ENCODE results near the gene REG4.
"Not testable (repeated sequence)": the region's sequence is repeated elsewhere in the genome, so short reads cannot be mapped to it uniquely, and the experiment has no call there.

REG4 gene

DNA sequence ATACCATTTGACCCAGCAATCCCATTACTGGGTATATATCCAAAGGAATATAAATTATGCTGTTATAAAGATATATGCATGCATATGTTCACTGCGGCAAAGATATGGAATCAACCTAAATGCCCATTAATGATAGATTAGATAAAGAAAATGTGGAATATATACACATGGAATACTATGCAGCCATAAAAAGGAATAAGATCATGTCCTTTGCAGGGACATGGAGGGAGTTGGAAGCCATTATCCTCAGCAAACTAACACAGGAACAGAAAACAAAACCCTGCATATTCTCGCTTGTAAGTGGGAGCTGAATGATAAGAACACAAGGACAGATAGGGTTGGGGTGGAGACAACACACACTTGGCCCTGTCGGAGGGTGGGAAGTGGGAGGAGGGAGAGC lies 19.8 kb upstream of the REG4 start:
- Histone ChIP-seq H3K27me3 (ENCODE audit: insufficient read depth, low read depth) (no peaks in the 10 kb centered on the region), H3K36me3 (ENCODE audit: insufficient read depth) (no peaks in the 10 kb centered on the region), H3K4me3 (IDR thresholded peaks at IDR 0.05; ENCODE audit: insufficient read depth, low read depth, low read length) (no peak overlapping the region), H3K79me2 (ENCODE audit: insufficient read depth, low read depth) (no peaks in the 10 kb centered on the region), H4K20me1 (ENCODE audit: insufficient read depth) (no peaks in the 10 kb centered on the region), H3K9ac (no peak overlapping the region), H3K4me1 (ENCODE audit: low read depth, poor library complexity, severe bottlenecking) (no peaks in the 10 kb centered on the region), H3K4me2 (no peak overlapping the region), H2AFZ (ENCODE audit: low read depth) (no peak overlapping the region), H3K27ac (no peak overlapping the region)
- TF ChIP-seq, protein P1, sequence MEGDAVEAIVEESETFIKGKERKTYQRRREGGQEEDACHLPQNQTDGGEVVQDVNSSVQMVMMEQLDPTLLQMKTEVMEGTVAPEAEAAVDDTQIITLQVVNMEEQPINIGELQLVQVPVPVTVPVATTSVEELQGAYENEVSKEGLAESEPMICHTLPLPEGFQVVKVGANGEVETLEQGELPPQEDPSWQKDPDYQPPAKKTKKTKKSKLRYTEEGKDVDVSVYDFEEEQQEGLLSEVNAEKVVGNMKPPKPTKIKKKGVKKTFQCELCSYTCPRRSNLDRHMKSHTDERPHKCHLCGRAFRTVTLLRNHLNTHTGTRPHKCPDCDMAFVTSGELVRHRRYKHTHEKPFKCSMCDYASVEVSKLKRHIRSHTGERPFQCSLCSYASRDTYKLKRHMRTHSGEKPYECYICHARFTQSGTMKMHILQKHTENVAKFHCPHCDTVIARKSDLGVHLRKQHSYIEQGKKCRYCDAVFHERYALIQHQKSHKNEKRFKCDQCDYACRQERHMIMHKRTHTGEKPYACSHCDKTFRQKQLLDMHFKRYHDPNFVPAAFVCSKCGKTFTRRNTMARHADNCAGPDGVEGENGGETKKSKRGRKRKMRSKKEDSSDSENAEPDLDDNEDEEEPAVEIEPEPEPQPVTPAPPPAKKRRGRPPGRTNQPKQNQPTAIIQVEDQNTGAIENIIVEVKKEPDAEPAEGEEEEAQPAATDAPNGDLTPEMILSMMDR (conservative IDR thresholded peaks at IDR 0.05; ENCODE audit: low read depth, low read length) = no peak

DNA sequence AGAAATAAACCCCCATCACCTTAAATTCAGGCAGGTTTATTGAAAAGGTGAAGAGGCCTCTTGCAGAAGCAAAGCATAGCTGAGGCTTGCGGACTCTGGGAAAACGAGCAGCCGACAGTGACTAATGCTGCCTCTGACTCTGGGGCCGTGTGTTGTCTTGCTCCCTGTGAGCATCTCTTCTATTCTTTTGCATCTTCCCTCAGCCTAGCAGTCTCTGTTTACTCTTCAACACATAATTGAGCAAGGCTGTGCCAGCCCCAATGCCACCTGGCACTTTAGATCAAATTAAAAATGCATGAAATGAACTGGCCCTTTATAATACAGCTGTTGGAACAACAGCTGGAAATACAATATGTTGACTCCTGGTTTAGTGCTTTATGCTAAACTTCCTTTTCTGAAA lies 18.4 kb upstream of the REG4 start:
- H3K9ac ChIP-seq = no peak overlapping the region
- H3K27ac ChIP-seq = no peak overlapping the region
- no peak overlapping the region for H3K4me3 ChIP-seq (IDR thresholded peaks at IDR 0.05; ENCODE audit: insufficient read depth, low read depth, low read length)
- H2AFZ ChIP-seq (ENCODE audit: low read depth) = no peak overlapping the region
- no peaks in the 10 kb centered on the region for H3K36me3 ChIP-seq (ENCODE audit: insufficient read depth)
- H3K4me2 ChIP-seq = no peak overlapping the region
- no peaks in the 10 kb centered on the region for H4K20me1 ChIP-seq (ENCODE audit: insufficient read depth)
- H3K4me1 ChIP-seq (ENCODE audit: low read depth, poor library complexity, severe bottlenecking) = no peaks in the 10 kb centered on the region
- no peaks in the 10 kb centered on the region for H3K79me2 ChIP-seq (ENCODE audit: insufficient read depth, low read depth)
- no peaks in the 10 kb centered on the region for H3K27me3 ChIP-seq (ENCODE audit: insufficient read depth, low read depth)
- TF ChIP-seq, protein P1 (conservative IDR thresholded peaks at IDR 0.05; ENCODE audit: low read depth, low read length) = no peak

DNA sequence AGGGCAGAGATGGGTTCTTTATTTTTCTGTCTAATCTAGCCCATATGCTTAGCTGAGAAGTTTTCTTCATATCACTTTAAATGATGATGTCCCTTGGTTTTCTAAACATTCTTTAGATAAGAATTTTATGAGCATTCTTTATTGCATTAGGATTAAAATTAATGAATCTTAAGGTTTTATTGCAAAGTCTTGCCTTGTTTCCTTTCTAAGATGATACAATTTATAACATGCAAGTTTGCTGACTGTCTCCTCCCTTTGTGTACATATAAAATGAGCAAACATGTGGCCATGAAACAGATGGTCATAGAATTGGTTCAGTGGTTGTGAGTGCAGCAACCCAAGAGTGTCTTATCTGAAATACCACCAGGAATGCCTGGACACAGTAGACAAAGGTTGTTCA lies 17.7 kb upstream of the REG4 start:
- H3K4me3 ChIP-seq (IDR thresholded peaks at IDR 0.05; ENCODE audit: insufficient read depth, low read depth, low read length); H3K9ac ChIP-seq; H3K27ac ChIP-seq; H3K79me2 ChIP-seq (ENCODE audit: insufficient read depth, low read depth); H3K36me3 ChIP-seq (ENCODE audit: insufficient read depth); H4K20me1 ChIP-seq (ENCODE audit: insufficient read depth); H3K27me3 ChIP-seq (ENCODE audit: insufficient read depth, low read depth); H3K4me1 ChIP-seq (ENCODE audit: low read depth, poor library complexity, severe bottlenecking); H3K4me2 ChIP-seq; H2AFZ ChIP-seq (ENCODE audit: low read depth): not testable (repeated sequence)

DNA sequence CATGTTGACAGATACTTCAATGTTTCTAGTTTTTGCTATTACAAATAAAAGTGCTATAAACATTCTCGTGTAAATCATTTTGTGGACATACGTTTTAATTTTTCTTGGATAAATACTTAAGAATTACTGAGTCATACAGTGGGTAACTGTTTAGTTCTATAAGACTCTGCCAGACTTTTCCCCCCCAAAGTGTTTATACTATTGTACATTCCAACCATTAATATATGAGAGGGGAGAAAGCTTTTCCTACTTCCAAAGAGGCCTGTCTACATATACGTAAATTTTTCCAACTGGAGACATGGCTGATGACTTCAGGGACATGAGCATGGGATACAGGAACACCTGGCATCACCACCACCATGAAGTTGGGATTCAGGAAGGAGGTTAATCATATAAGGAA lies 17.0 kb upstream of the REG4 start:
- TF ChIP-seq, protein P1 (conservative IDR thresholded peaks at IDR 0.05; ENCODE audit: low read depth, low read length) = no peak
- H3K4me3 ChIP-seq (IDR thresholded peaks at IDR 0.05; ENCODE audit: insufficient read depth, low read depth, low read length) = no peak overlapping the region
- no peak overlapping the region for H2AFZ ChIP-seq (ENCODE audit: low read depth)
- H3K79me2 ChIP-seq (ENCODE audit: insufficient read depth, low read depth) = no peaks in the 10 kb centered on the region
- no peaks in the 10 kb centered on the region for H4K20me1 ChIP-seq (ENCODE audit: insufficient read depth)
- H3K36me3 ChIP-seq (ENCODE audit: insufficient read depth) = no peaks in the 10 kb centered on the region
- no peaks in the 10 kb centered on the region for H3K4me1 ChIP-seq (ENCODE audit: low read depth, poor library complexity, severe bottlenecking)
- H3K4me2 ChIP-seq = no peak overlapping the region
- H3K27me3 ChIP-seq (ENCODE audit: insufficient read depth, low read depth) = no peaks in the 10 kb centered on the region
- no peak overlapping the region for H3K9ac ChIP-seq
- no peak overlapping the region for H3K27ac ChIP-seq

DNA sequence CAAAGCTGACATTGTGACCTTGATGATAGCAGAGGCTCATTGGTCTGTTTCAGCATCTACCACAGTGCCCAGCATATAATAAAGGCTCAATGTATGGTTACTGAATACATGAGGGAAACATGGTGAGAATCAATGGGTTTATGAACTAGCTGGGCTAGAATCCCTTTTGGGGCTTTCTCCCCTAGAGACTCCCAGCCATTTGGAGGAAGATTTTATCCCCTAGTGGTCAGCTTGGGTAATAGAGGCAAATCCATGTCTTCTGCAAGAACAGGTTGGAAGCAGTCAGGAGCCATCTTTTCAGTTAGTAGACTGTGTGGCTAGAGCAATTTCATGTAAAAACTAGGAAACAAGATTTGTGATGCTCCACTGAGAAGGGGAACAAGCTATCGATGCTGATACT lies 15.8 kb upstream of the REG4 start:
- Histone ChIP-seq H2AFZ (ENCODE audit: low read depth) (no peak overlapping the region), H3K4me3 (IDR thresholded peaks at IDR 0.05; ENCODE audit: insufficient read depth, low read depth, low read length) (no peak overlapping the region), H3K27me3 (ENCODE audit: insufficient read depth, low read depth) (no peaks in the 10 kb centered on the region), H3K27ac (no peak overlapping the region), H3K79me2 (ENCODE audit: insufficient read depth, low read depth) (no peaks in the 10 kb centered on the region), H4K20me1 (ENCODE audit: insufficient read depth) (no peaks in the 10 kb centered on the region), H3K4me2 (no peak overlapping the region), H3K9ac (no peak overlapping the region), H3K36me3 (ENCODE audit: insufficient read depth) (no peaks in the 10 kb centered on the region), H3K4me1 (ENCODE audit: low read depth, poor library complexity, severe bottlenecking) (no peaks in the 10 kb centered on the region)
- TF ChIP-seq, protein P1 (conservative IDR thresholded peaks at IDR 0.05; ENCODE audit: low read depth, low read length) = peak; percentile 66

All from KMS-11 (cell line).